ENCODE measurements around the gene UBFD1.
"Not testable (repeated sequence)": the region's sequence is repeated elsewhere in the genome, so short reads cannot be mapped to it uniquely, and the experiment has no call there.

The UBFD1 gene

GRCh38 chr16:23528644-23529310 lies 28.8 kb upstream of the UBFD1 start:
- Histone ChIP-seq H3K9ac (ENCODE audit: low read length) (no peak overlapping the region), H3K4me1 (ENCODE audit: control insufficient read depth, insufficient read depth, low read length) (no peaks in the 10 kb centered on the region), H3K27me3 (ENCODE audit: control insufficient read depth, insufficient read depth, low read length) (no peaks in the 10 kb centered on the region), H3K36me3 (ENCODE audit: control insufficient read depth, insufficient read depth, low read length) (peaks cover 85% of the 10 kb centered on the region), H3K27ac (ENCODE audit: low read depth, low read length) (no peak overlapping the region), H3K4me3 (ENCODE audit: low read depth, low read length) (no peak overlapping the region), H3K9me3 (ENCODE audit: control insufficient read depth, insufficient read depth, low read depth, low read length) (no peaks in the 10 kb centered on the region)

- Histone ChIP-seq H3K9ac (ENCODE audit: low read length) (no peak overlapping the region), H3K27me3 (ENCODE audit: control insufficient read depth, insufficient read depth, low read length) (no peaks in the 10 kb centered on the region), H3K4me3 (ENCODE audit: low read depth, low read length) (no peak overlapping the region), H3K4me1 (ENCODE audit: control insufficient read depth, insufficient read depth, low read length) (no peaks in the 10 kb centered on the region), H3K9me3 (ENCODE audit: control insufficient read depth, insufficient read depth, low read depth, low read length) (no peaks in the 10 kb centered on the region), H3K36me3 (ENCODE audit: control insufficient read depth, insufficient read depth, low read length) (peaks cover 85% of the 10 kb centered on the region), H3K27ac (ENCODE audit: low read depth, low read length) (no peak overlapping the region)
Observed at GRCh38 chr16:23530062-23530461, 27.5 kb upstream of the UBFD1 start.

GRCh38 chr16:23532448-23532847 lies 25.1 kb upstream of the UBFD1 start:
- no peaks in the 10 kb centered on the region for H3K4me1 ChIP-seq (ENCODE audit: control insufficient read depth, insufficient read depth, low read length)
- H3K27ac ChIP-seq (ENCODE audit: low read depth, low read length): no peak overlapping the region
- H3K36me3 ChIP-seq (ENCODE audit: control insufficient read depth, insufficient read depth, low read length): peaks cover 92% of the 10 kb centered on the region
- H3K4me3 ChIP-seq (ENCODE audit: low read depth, low read length): no peak overlapping the region
- no peaks in the 10 kb centered on the region for H3K9me3 ChIP-seq (ENCODE audit: control insufficient read depth, insufficient read depth, low read depth, low read length)
- H3K27me3 ChIP-seq (ENCODE audit: control insufficient read depth, insufficient read depth, low read length): no peaks in the 10 kb centered on the region
- H3K9ac ChIP-seq (ENCODE audit: low read length): no peak overlapping the region

- H3K27ac ChIP-seq (ENCODE audit: low read depth, low read length): no peak overlapping the region
- no peak overlapping the region for H3K4me3 ChIP-seq (ENCODE audit: low read depth, low read length)
- H3K9ac ChIP-seq (ENCODE audit: low read length): no peak overlapping the region
- peaks cover 91% of the 10 kb centered on the region for H3K36me3 ChIP-seq (ENCODE audit: control insufficient read depth, insufficient read depth, low read length)
- no peaks in the 10 kb centered on the region for H3K9me3 ChIP-seq (ENCODE audit: control insufficient read depth, insufficient read depth, low read depth, low read length)
- no peaks in the 10 kb centered on the region for H3K4me1 ChIP-seq (ENCODE audit: control insufficient read depth, insufficient read depth, low read length)
- no peaks in the 10 kb centered on the region for H3K27me3 ChIP-seq (ENCODE audit: control insufficient read depth, insufficient read depth, low read length)
Observed at GRCh38 chr16:23534868-23535860, 22.4 kb upstream of the UBFD1 start.

GRCh38 chr16:23535901-23536300 lies 21.6 kb upstream of the UBFD1 start:
- Histone ChIP-seq H3K36me3 (ENCODE audit: control insufficient read depth, insufficient read depth, low read length) (peaks cover 92% of the 10 kb centered on the region), H3K27me3 (ENCODE audit: control insufficient read depth, insufficient read depth, low read length) (no peaks in the 10 kb centered on the region), H3K9me3 (ENCODE audit: control insufficient read depth, insufficient read depth, low read depth, low read length) (no peaks in the 10 kb centered on the region), H3K27ac (ENCODE audit: low read depth, low read length) (no peak overlapping the region), H3K4me1 (ENCODE audit: control insufficient read depth, insufficient read depth, low read length) (no peaks in the 10 kb centered on the region), H3K4me3 (ENCODE audit: low read depth, low read length) (no peak overlapping the region), H3K9ac (ENCODE audit: low read length) (no peak overlapping the region)

GRCh38 chr16:23537390-23537789 lies 20.1 kb upstream of the UBFD1 start:
- Histone ChIP-seq H3K4me1 (ENCODE audit: control insufficient read depth, insufficient read depth, low read length) (no peaks in the 10 kb centered on the region), H3K9ac (ENCODE audit: low read length) (no peak overlapping the region), H3K27ac (ENCODE audit: low read depth, low read length) (no peak overlapping the region), H3K27me3 (ENCODE audit: control insufficient read depth, insufficient read depth, low read length) (no peaks in the 10 kb centered on the region), H3K4me3 (ENCODE audit: low read depth, low read length) (no peak overlapping the region), H3K9me3 (ENCODE audit: control insufficient read depth, insufficient read depth, low read depth, low read length) (no peaks in the 10 kb centered on the region), H3K36me3 (ENCODE audit: control insufficient read depth, insufficient read depth, low read length) (peaks cover 91% of the 10 kb centered on the region)

GRCh38 chr16:23538919-23539278 lies 18.6 kb upstream of the UBFD1 start:
- H3K27me3 ChIP-seq (ENCODE audit: control insufficient read depth, insufficient read depth, low read length): no peaks in the 10 kb centered on the region
- H3K9me3 ChIP-seq (ENCODE audit: control insufficient read depth, insufficient read depth, low read depth, low read length): no peaks in the 10 kb centered on the region
- H3K4me1 ChIP-seq (ENCODE audit: control insufficient read depth, insufficient read depth, low read length): no peaks in the 10 kb centered on the region
- no peak overlapping the region for H3K4me3 ChIP-seq (ENCODE audit: low read depth, low read length)
- H3K27ac ChIP-seq (ENCODE audit: low read depth, low read length): peak overlapping the region; percentile 80; the same call in 1 of the 2 replicates
- peaks cover 91% of the 10 kb centered on the region for H3K36me3 ChIP-seq (ENCODE audit: control insufficient read depth, insufficient read depth, low read length)
- H3K9ac ChIP-seq (ENCODE audit: low read length): no peak overlapping the region

- no peak overlapping the region for H3K4me3 ChIP-seq (ENCODE audit: low read depth, low read length)
- peaks cover 90% of the 10 kb centered on the region for H3K36me3 ChIP-seq (ENCODE audit: control insufficient read depth, insufficient read depth, low read length)
- no peaks in the 10 kb centered on the region for H3K9me3 ChIP-seq (ENCODE audit: control insufficient read depth, insufficient read depth, low read depth, low read length)
- no peak overlapping the region for H3K27ac ChIP-seq (ENCODE audit: low read depth, low read length)
- H3K9ac ChIP-seq (ENCODE audit: low read length): no peak overlapping the region
- H3K4me1 ChIP-seq (ENCODE audit: control insufficient read depth, insufficient read depth, low read length): no peaks in the 10 kb centered on the region
- no peaks in the 10 kb centered on the region for H3K27me3 ChIP-seq (ENCODE audit: control insufficient read depth, insufficient read depth, low read length)
Observed at GRCh38 chr16:23539984-23540816, 17.3 kb upstream of the UBFD1 start.

GRCh38 chr16:23540817-23541178 lies 16.7 kb upstream of the UBFD1 start:
- not testable (repeated sequence) for H3K9ac ChIP-seq (ENCODE audit: low read length); H3K27ac ChIP-seq (ENCODE audit: low read depth, low read length); H3K4me3 ChIP-seq (ENCODE audit: low read depth, low read length); H3K9me3 ChIP-seq (ENCODE audit: control insufficient read depth, insufficient read depth, low read depth, low read length); H3K4me1 ChIP-seq (ENCODE audit: control insufficient read depth, insufficient read depth, low read length); H3K27me3 ChIP-seq (ENCODE audit: control insufficient read depth, insufficient read depth, low read length)
- peaks cover 90% of the 10 kb centered on the region for H3K36me3 ChIP-seq (ENCODE audit: control insufficient read depth, insufficient read depth, low read length)

GRCh38 chr16:23544436-23544835 lies 13.1 kb upstream of the UBFD1 start:
- no peaks in the 10 kb centered on the region for H3K27me3 ChIP-seq (ENCODE audit: control insufficient read depth, insufficient read depth, low read length)
- H3K27ac ChIP-seq (ENCODE audit: low read depth, low read length): no peak overlapping the region
- peaks cover 85% of the 10 kb centered on the region for H3K36me3 ChIP-seq (ENCODE audit: control insufficient read depth, insufficient read depth, low read length)
- no peak overlapping the region for H3K4me3 ChIP-seq (ENCODE audit: low read depth, low read length)
- no peaks in the 10 kb centered on the region for H3K4me1 ChIP-seq (ENCODE audit: control insufficient read depth, insufficient read depth, low read length)
- H3K9ac ChIP-seq (ENCODE audit: low read length): no peak overlapping the region
- H3K9me3 ChIP-seq (ENCODE audit: control insufficient read depth, insufficient read depth, low read depth, low read length): no peaks in the 10 kb centered on the region

All from HUES6 (cell line).